ENCODE measurements around the gene NELL2.

DNA sequence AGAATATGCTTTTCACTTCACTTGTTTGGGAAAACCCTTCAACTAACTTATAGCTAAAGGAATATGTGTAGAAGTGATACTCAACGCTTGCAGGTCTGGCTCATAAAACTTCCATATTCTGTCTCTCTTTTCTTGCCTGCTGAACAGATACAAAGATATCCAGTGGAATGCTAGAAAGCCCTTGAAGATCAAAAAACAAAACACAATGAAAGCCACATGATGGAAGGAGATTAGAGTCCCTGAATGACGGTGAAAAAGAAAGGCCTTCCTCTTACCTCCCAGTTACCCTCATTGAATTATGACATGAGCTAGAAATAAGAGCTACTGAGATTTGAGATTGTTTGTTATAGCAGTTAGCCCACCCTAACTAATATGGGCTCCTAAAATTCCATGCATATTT, 28.2 kb upstream of the NELL2 start:
- no peak for TF ChIP-seq RAD21 (IDR thresholded peaks at IDR 0.05)
- TF ChIP-seq, protein P1, sequence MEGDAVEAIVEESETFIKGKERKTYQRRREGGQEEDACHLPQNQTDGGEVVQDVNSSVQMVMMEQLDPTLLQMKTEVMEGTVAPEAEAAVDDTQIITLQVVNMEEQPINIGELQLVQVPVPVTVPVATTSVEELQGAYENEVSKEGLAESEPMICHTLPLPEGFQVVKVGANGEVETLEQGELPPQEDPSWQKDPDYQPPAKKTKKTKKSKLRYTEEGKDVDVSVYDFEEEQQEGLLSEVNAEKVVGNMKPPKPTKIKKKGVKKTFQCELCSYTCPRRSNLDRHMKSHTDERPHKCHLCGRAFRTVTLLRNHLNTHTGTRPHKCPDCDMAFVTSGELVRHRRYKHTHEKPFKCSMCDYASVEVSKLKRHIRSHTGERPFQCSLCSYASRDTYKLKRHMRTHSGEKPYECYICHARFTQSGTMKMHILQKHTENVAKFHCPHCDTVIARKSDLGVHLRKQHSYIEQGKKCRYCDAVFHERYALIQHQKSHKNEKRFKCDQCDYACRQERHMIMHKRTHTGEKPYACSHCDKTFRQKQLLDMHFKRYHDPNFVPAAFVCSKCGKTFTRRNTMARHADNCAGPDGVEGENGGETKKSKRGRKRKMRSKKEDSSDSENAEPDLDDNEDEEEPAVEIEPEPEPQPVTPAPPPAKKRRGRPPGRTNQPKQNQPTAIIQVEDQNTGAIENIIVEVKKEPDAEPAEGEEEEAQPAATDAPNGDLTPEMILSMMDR (IDR thresholded peaks at IDR 0.05; ENCODE audit: low read depth, low read length, missing input control) = no peak
- TF ChIP-seq, protein P2, sequence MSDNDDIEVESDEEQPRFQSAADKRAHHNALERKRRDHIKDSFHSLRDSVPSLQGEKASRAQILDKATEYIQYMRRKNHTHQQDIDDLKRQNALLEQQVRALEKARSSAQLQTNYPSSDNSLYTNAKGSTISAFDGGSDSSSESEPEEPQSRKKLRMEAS (IDR thresholded peaks at IDR 0.05) = no peak
- no peak for TF ChIP-seq JUND (IDR thresholded peaks at IDR 0.05)

Measured in liver (tissue), 3 donors.